ENCODE data around the gene CCT2.

Gene CCT2

DNA sequence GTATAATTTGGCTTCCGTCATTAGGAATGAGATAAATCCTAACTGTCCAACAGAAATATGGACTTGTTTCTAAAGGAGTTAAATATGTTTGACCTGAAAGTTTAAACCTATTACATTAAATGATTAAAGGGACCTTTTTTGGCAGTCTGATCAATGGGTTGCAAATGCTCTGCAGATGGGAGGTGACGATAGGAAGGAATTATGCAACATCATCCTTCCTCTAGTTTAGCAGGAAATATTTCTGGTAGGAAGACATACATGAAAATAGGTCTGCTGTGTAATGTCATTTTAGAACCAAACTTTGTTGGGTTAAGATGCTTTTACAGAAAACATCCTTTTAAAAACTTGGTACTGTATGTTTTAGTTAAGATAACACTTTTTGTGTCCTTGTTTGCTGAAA is 22.9 kb downstream of the CCT2 start:
- H3K27ac Mint-ChIP-seq, result no peak overlapping the region
- H3K4me1 Mint-ChIP-seq (ENCODE audit: low read depth), result no peaks in the 10 kb centered on the region
- H3K36me3 Mint-ChIP-seq (ENCODE audit: low read depth), result peaks cover 5% of the 10 kb centered on the region
- H3K9me3 Mint-ChIP-seq, result no peaks in the 10 kb centered on the region
- no peaks in the 10 kb centered on the region for H3K27me3 Mint-ChIP-seq
- no peak overlapping the region for H3K4me3 Mint-ChIP-seq

DNA sequence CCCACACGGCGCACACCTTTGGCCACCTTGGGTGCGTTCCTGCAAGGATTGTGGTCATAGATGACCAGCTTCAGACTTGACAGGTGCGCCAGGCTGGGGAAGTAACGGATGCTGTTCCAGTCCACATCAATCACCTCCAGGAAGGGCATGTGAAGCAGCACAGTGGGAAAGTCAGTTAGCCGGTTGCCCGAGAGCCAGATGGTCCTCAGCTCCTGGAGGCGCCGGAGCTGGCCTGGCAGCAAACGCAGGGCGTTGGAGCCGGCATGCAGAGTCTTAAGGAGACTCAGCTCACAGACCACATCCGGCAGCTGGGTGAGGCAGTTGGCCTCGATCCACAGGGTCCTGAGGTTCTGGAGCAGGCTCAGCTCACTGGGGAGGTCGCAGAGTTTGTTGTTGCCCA is 24.9 kb downstream of the CCT2 start:
- Mint-ChIP-seq H3K27me3 (no peaks in the 10 kb centered on the region), H3K36me3 (ENCODE audit: low read depth) (no peaks in the 10 kb centered on the region), H3K27ac (no peak overlapping the region), H3K4me3 (no peak overlapping the region), H3K4me1 (ENCODE audit: low read depth) (no peaks in the 10 kb centered on the region), H3K9me3 (no peaks in the 10 kb centered on the region)

DNA sequence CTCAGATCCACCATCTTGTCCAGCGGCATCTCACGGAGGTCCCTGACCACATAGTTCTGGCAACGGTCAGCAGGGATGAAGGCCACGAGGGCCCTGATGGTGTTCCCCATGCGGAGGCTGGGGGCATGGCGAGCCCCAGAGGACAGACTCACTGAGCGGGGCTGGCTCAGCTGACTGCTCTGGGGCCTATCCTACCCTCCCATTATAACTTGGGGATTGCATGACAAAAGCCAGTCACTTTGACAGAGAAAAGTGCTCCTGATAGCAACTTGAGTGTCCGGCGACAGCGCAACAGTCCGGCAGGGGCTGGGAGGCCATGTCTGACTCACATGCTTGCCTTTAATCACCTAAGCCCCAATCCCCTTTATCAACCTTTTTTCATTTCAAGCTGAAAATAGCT is 25.5 kb downstream of the CCT2 start, which contains the start of gene LRRC10:
Gene LRRC10, minus strand, starts transcription at position 179 of the 400 bp plus-strand sequence. Its CDS starts 69 bp downstream, at position 110.
- Mint-ChIP-seq H3K4me1 (ENCODE audit: low read depth) (no peaks in the 10 kb centered on the region), H3K36me3 (ENCODE audit: low read depth) (no peaks in the 10 kb centered on the region), H3K9me3 (no peaks in the 10 kb centered on the region), H3K27ac (no peak within 1 kb of the TSS), H3K27me3 (no peaks in the 10 kb centered on the region), H3K4me3 (no peak within 1 kb of the TSS)

DNA sequence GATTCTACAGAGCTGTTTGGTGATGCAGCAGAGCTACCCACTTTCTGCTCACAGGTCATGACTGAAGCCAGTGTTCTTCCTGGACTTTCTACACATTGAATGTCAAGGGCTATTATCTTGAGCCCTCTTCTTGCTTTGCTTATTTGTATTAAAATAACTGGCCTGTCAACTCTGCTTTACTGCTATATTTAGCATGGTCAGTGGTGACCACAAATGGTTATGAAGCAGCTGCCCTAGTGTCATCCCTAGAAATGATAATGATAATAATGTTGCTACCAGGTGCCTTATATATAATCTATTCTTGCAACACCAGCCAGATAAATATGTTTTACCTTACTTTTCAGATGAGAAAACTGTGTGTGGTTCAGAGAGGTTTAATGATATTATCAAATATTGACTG is 28.1 kb downstream of the CCT2 start:
- Mint-ChIP-seq H3K4me1 (ENCODE audit: low read depth) (no peaks in the 10 kb centered on the region), H3K36me3 (ENCODE audit: low read depth) (no peaks in the 10 kb centered on the region), H3K9me3 (no peaks in the 10 kb centered on the region), H3K27ac (no peak overlapping the region), H3K27me3 (peaks cover 1% of the 10 kb centered on the region), H3K4me3 (no peak overlapping the region)

DNA sequence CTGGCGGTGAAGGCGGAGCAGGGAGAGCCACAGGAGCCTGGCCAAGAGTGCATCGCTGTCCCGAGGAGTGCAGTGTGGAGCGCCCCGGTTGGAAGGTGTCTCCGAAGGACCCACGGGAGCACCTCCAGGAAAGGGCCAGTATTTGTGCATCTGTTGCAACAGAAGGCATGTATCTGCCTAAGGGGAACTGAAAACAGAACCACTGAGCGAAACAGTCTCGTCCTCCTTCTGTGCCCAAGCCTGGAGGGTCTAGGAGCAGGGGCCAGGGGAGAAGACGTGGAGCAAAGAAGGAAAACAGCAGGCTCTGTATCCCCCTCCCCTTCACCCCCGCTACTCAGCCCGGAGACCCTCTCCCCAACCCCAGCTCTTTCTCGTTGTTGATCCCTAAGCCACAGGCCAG is 30.8 kb downstream of the CCT2 start:
- no peak overlapping the region for H3K4me3 Mint-ChIP-seq
- no peaks in the 10 kb centered on the region for H3K36me3 Mint-ChIP-seq (ENCODE audit: low read depth)
- H3K9me3 Mint-ChIP-seq, result no peaks in the 10 kb centered on the region
- H3K27me3 Mint-ChIP-seq, result peaks cover 4% of the 10 kb centered on the region
- no peak overlapping the region for H3K27ac Mint-ChIP-seq
- H3K4me1 Mint-ChIP-seq (ENCODE audit: low read depth), result no peaks in the 10 kb centered on the region

DNA sequence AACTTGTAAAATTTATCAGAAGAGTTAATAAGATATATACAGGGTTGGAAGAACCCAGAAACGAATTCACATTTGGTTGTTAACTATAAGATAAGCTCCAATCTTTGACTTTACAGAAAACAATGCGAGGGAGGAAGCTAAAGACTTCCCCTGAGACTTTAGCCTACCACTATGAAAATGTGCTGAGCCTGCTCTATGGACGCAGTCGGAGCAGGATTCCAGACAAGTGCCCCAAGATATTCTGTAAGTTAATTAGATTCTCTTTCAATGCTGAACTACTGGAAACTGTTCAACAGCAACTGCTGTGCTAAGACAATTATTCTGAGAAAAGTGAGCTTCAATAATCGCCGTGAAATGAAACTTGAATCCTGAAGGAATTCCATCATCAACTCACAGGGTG is 33.8 kb downstream of the CCT2 start:
- H3K27ac Mint-ChIP-seq, result no peak overlapping the region
- H3K27me3 Mint-ChIP-seq, result peaks cover 4% of the 10 kb centered on the region
- H3K9me3 Mint-ChIP-seq, result no peaks in the 10 kb centered on the region
- no peaks in the 10 kb centered on the region for H3K4me1 Mint-ChIP-seq (ENCODE audit: low read depth)
- no peak overlapping the region for H3K4me3 Mint-ChIP-seq
- H3K36me3 Mint-ChIP-seq (ENCODE audit: low read depth), result no peaks in the 10 kb centered on the region

- no peak overlapping the region for H3K4me3 Mint-ChIP-seq
- peaks cover 4% of the 10 kb centered on the region for H3K27me3 Mint-ChIP-seq
- H3K4me1 Mint-ChIP-seq (ENCODE audit: low read depth), result no peaks in the 10 kb centered on the region
- no peaks in the 10 kb centered on the region for H3K9me3 Mint-ChIP-seq
- H3K27ac Mint-ChIP-seq, result no peak overlapping the region
- H3K36me3 Mint-ChIP-seq (ENCODE audit: low read depth), result no peaks in the 10 kb centered on the region
These were observed 34.8 kb downstream of the CCT2 start for GRCh38 chr12:69620077-69620476.

- H3K27ac Mint-ChIP-seq, result no peak overlapping the region
- no peaks in the 10 kb centered on the region for H3K4me1 Mint-ChIP-seq (ENCODE audit: low read depth)
- H3K9me3 Mint-ChIP-seq, result no peaks in the 10 kb centered on the region
- no peaks in the 10 kb centered on the region for H3K36me3 Mint-ChIP-seq (ENCODE audit: low read depth)
- H3K4me3 Mint-ChIP-seq, result no peak overlapping the region
- H3K27me3 Mint-ChIP-seq, result peaks cover 4% of the 10 kb centered on the region
These were observed 35.7 kb downstream of the CCT2 start for GRCh38 chr12:69620921-69621320.

GRCh38 chr12:69621551-69621950 is 36.3 kb downstream of the CCT2 start:
- H3K27me3 Mint-ChIP-seq, result peaks cover 4% of the 10 kb centered on the region
- no peak overlapping the region for H3K27ac Mint-ChIP-seq
- H3K4me3 Mint-ChIP-seq, result no peak overlapping the region
- H3K4me1 Mint-ChIP-seq (ENCODE audit: low read depth), result no peaks in the 10 kb centered on the region
- H3K36me3 Mint-ChIP-seq (ENCODE audit: low read depth), result no peaks in the 10 kb centered on the region
- H3K9me3 Mint-ChIP-seq, result no peaks in the 10 kb centered on the region

- H3K9me3 Mint-ChIP-seq, result no peaks in the 10 kb centered on the region
- no peaks in the 10 kb centered on the region for H3K36me3 Mint-ChIP-seq (ENCODE audit: low read depth)
These were observed 38.7 kb downstream of the CCT2 start for GRCh38 chr12:69623970-69624369.

GRCh38 chr12:69627501-69627900 is 42.2 kb downstream of the CCT2 start:
- no peaks in the 10 kb centered on the region for H3K27me3 Mint-ChIP-seq
- no peaks in the 10 kb centered on the region for H3K9me3 Mint-ChIP-seq
- no peak overlapping the region for H3K4me3 Mint-ChIP-seq
- no peaks in the 10 kb centered on the region for H3K36me3 Mint-ChIP-seq (ENCODE audit: low read depth)
- no peaks in the 10 kb centered on the region for H3K4me1 Mint-ChIP-seq (ENCODE audit: low read depth)
- no peak overlapping the region for H3K27ac Mint-ChIP-seq

More at GRCh38 chr12:69623970-69624369, 38.7 kb downstream of the CCT2 start:
- Mint-ChIP-seq H3K4me3 (no peak overlapping the region), H3K27ac (no peak overlapping the region), H3K27me3 (no peaks in the 10 kb centered on the region), H3K4me1 (ENCODE audit: low read depth) (no peaks in the 10 kb centered on the region)

- no peaks in the 10 kb centered on the region for H3K27me3 Mint-ChIP-seq
- no peaks in the 10 kb centered on the region for H3K36me3 Mint-ChIP-seq (ENCODE audit: low read depth)
- H3K4me3 Mint-ChIP-seq, result no peak overlapping the region
- H3K9me3 Mint-ChIP-seq, result no peaks in the 10 kb centered on the region
- H3K27ac Mint-ChIP-seq, result no peak overlapping the region
- no peaks in the 10 kb centered on the region for H3K4me1 Mint-ChIP-seq (ENCODE audit: low read depth)
These were observed 44.9 kb downstream of the CCT2 start for GRCh38 chr12:69630191-69630590.

- no peak overlapping the region for H3K4me3 Mint-ChIP-seq
- no peaks in the 10 kb centered on the region for H3K27me3 Mint-ChIP-seq
- H3K9me3 Mint-ChIP-seq, result no peaks in the 10 kb centered on the region
- no peaks in the 10 kb centered on the region for H3K36me3 Mint-ChIP-seq (ENCODE audit: low read depth)
- H3K4me1 Mint-ChIP-seq (ENCODE audit: low read depth), result no peaks in the 10 kb centered on the region
- no peak overlapping the region for H3K27ac Mint-ChIP-seq
These were observed 47.8 kb downstream of the CCT2 start for GRCh38 chr12:69633061-69633460.

DNA sequence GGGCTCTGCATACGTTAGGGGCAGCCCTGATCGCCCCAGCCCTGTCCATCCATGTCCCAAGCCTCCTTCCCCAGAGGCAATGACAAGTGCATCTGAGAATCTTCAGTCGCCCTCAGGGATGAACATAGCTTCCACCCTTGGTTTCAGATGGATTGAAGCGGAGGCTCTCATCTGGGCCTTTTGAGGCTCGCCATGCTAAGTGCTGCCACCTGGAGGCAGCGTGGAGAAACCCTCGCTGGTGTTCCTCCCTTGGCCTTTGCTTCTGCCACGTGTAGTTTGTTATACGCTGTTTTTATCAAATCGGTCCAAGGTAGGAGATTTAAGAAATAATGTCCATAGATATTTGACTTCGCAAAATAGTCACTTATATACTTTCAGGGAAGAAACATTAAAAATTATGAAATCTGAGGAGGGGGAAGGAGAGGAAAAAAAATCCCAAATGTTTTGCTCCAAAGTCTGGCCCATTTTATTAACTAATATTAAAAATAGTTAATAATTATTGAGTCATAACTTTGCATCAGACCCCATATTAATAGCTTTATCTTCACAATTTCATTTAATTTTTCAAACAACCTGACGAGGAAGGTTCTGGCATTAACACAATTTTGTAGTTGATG is 54.2 kb downstream of the CCT2 start:
- H3K27me3 Mint-ChIP-seq, result no peaks in the 10 kb centered on the region
- H3K36me3 Mint-ChIP-seq (ENCODE audit: low read depth), result no peaks in the 10 kb centered on the region
- no peak overlapping the region for H3K27ac Mint-ChIP-seq
- no peak overlapping the region for H3K4me3 Mint-ChIP-seq
- no peaks in the 10 kb centered on the region for H3K9me3 Mint-ChIP-seq
- H3K4me1 Mint-ChIP-seq (ENCODE audit: low read depth), result no peaks in the 10 kb centered on the region

DNA sequence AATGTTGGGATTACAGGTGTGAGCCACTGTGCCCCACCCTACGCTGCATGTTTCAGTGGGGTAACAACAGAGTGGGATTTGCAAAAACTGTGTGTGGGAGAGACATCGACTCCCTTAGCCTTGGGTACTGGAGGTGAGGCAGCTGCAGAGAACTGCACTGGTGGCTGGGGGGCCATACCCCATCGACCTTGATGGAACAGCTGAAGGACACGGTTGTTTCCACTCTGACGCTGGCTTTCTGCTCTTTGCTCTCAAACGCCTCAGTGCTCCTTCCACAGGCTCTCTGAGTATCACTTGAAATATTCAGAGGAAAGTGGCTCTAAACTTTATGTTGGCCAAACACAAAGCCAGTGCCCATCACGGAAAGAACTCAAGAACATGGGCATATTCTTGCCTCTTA is 56.3 kb downstream of the CCT2 start:
- H3K36me3 Mint-ChIP-seq (ENCODE audit: low read depth), result no peaks in the 10 kb centered on the region
- H3K4me3 Mint-ChIP-seq, result no peak overlapping the region
- H3K27me3 Mint-ChIP-seq, result no peaks in the 10 kb centered on the region
- no peak overlapping the region for H3K27ac Mint-ChIP-seq
- no peaks in the 10 kb centered on the region for H3K4me1 Mint-ChIP-seq (ENCODE audit: low read depth)
- no peaks in the 10 kb centered on the region for H3K9me3 Mint-ChIP-seq

DNA sequence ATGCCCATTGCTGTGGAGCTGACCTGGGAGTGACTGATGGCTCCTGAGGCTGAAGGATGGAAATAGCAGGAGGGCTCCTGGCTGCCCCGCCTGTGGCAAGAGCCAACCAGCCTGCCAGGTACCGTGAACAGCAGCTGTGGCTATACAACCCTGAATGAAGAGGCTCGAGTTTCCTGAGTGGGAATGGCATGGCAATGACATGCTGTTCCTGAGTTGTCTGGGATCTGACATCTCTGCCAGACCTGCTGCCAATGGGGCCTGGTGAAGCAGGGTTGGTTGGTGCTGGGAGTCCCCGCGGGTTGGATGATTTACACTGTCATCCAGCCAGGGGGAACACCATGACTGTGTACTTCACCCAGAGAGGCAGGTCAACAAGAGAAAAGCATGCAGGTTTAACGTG is 57.3 kb downstream of the CCT2 start:
- Mint-ChIP-seq H3K9me3 (no peaks in the 10 kb centered on the region), H3K27ac (no peak overlapping the region), H3K4me1 (ENCODE audit: low read depth) (no peaks in the 10 kb centered on the region), H3K27me3 (no peaks in the 10 kb centered on the region), H3K4me3 (no peak overlapping the region), H3K36me3 (ENCODE audit: low read depth) (no peaks in the 10 kb centered on the region)
